BLaER1 (cell line): ENCODE measurements around the gene TSPAN3.

ENCODE experiments used
- H3K27ac ChIP-seq: shearing (Covaris generic); formaldehyde crosslinking; 2 replicates; pipeline ENCODE4 v1.8.1; 2022
- H3K27me3 ChIP-seq: shearing (Covaris generic); formaldehyde crosslinking; 2 replicates; pipeline ENCODE4 v1.8.1; 2022
- H3K36me3 ChIP-seq: shearing (Covaris generic); formaldehyde crosslinking; 2 replicates; pipeline ENCODE4 v1.8.1; 2022
- H3K4me1 ChIP-seq: shearing (Covaris generic); formaldehyde crosslinking; 2 replicates; pipeline ENCODE4 v1.8.1; 2022
- H3K4me2 ChIP-seq: shearing (Covaris generic); formaldehyde crosslinking; 2 replicates; pipeline ENCODE4 v1.8.1; 2022
- H3K4me3 ChIP-seq: shearing (Covaris generic); formaldehyde crosslinking; 2 replicates; pipeline ENCODE4 v1.8.1; 2022
- H3K9ac ChIP-seq: shearing (Covaris generic); formaldehyde crosslinking; 2 replicates; pipeline ENCODE4 v1.8.1; 2022
- H3K9me3 ChIP-seq: shearing (Covaris generic); formaldehyde crosslinking; 2 replicates; pipeline ENCODE4 v1.8.1; 2022
- H4K20me1 ChIP-seq: shearing (Covaris generic); formaldehyde crosslinking; 2 replicates; pipeline ENCODE4 v1.8.1; 2022
- Cebpa-rat ChIP-seq: shearing (Covaris generic); IDR thresholded peaks from 2 replicates; pipeline ENCODE4 v1.8.1; 2022

Gene TSPAN3

GRCh38 chr15:77104155-77104554 lies 33.2 kb upstream of the TSPAN3 start:
- Histone ChIP-seq H4K20me1 (no peaks in the 10 kb centered on the region), H3K9ac (no peak overlapping the region), H3K36me3 (no peaks in the 10 kb centered on the region), H3K27ac (no peak overlapping the region), H3K4me3 (no peak overlapping the region), H3K9me3 (no peaks in the 10 kb centered on the region), H3K27me3 (no peaks in the 10 kb centered on the region), H3K4me2 (no peak overlapping the region), H3K4me1 (peaks cover 21% of the 10 kb centered on the region)
- no peak for TF ChIP-seq Cebpa-rat

- no peak overlapping the region for H3K4me3 ChIP-seq
- H3K9me3 ChIP-seq: no peaks in the 10 kb centered on the region
- no peaks in the 10 kb centered on the region for H3K27me3 ChIP-seq
- no peak for TF ChIP-seq Cebpa-rat
- no peaks in the 10 kb centered on the region for H3K36me3 ChIP-seq
- peaks cover 14% of the 10 kb centered on the region; the same call in 1 of the 2 replicates for H3K4me1 ChIP-seq
- no peak overlapping the region for H3K4me2 ChIP-seq
- H4K20me1 ChIP-seq: no peaks in the 10 kb centered on the region
- H3K27ac ChIP-seq: no peak overlapping the region
- no peak overlapping the region for H3K9ac ChIP-seq
Observed at GRCh38 chr15:77099741-77100463, 29.0 kb upstream of the TSPAN3 start.

- H3K4me3 ChIP-seq: no peak overlapping the region
- H3K9ac ChIP-seq: no peak overlapping the region
- H3K9me3 ChIP-seq: no peaks in the 10 kb centered on the region
- no peaks in the 10 kb centered on the region for H3K27me3 ChIP-seq
- no peak overlapping the region for H3K4me2 ChIP-seq
- no peak for TF ChIP-seq Cebpa-rat
- H3K4me1 ChIP-seq: peaks cover 11% of the 10 kb centered on the region; the same call in 1 of the 2 replicates
- no peaks in the 10 kb centered on the region for H4K20me1 ChIP-seq
- H3K27ac ChIP-seq: no peak overlapping the region
- H3K36me3 ChIP-seq: no peaks in the 10 kb centered on the region
Observed at GRCh38 chr15:77098572-77098971, 27.7 kb upstream of the TSPAN3 start.

GRCh38 chr15:77097921-77098320 lies 27.0 kb upstream of the TSPAN3 start:
- H3K9me3 ChIP-seq: no peaks in the 10 kb centered on the region
- TF ChIP-seq Cebpa-rat: no peak
- H4K20me1 ChIP-seq: no peaks in the 10 kb centered on the region
- no peak overlapping the region for H3K4me3 ChIP-seq
- H3K4me1 ChIP-seq: peaks cover 10% of the 10 kb centered on the region; the same call in 1 of the 2 replicates
- no peaks in the 10 kb centered on the region for H3K36me3 ChIP-seq
- H3K4me2 ChIP-seq: peak overlapping the region; percentile 8; the same call in 1 of the 2 replicates
- no peak overlapping the region for H3K27ac ChIP-seq
- H3K9ac ChIP-seq: no peak overlapping the region
- no peaks in the 10 kb centered on the region for H3K27me3 ChIP-seq

GRCh38 chr15:77097248-77097721 lies 26.4 kb upstream of the TSPAN3 start:
- Histone ChIP-seq H3K4me3 (no peak overlapping the region), H4K20me1 (no peaks in the 10 kb centered on the region), H3K27ac (no peak overlapping the region), H3K4me1 (peaks cover 10% of the 10 kb centered on the region; the same call in 1 of the 2 replicates), H3K27me3 (no peaks in the 10 kb centered on the region), H3K4me2 (peak overlapping the region; percentile 8; the same call in 1 of the 2 replicates), H3K9me3 (no peaks in the 10 kb centered on the region), H3K9ac (no peak overlapping the region), H3K36me3 (no peaks in the 10 kb centered on the region)
- TF ChIP-seq Cebpa-rat: no peak

GRCh38 chr15:77096541-77096940 lies 25.6 kb upstream of the TSPAN3 start:
- no peak overlapping the region for H3K27ac ChIP-seq
- H4K20me1 ChIP-seq: no peaks in the 10 kb centered on the region

GRCh38 chr15:77096138-77096537 lies 25.2 kb upstream of the TSPAN3 start:
- H3K4me3 ChIP-seq: no peak overlapping the region
- H3K9me3 ChIP-seq: no peaks in the 10 kb centered on the region
- no peak overlapping the region for H3K4me2 ChIP-seq
- no peak for TF ChIP-seq Cebpa-rat
- no peak overlapping the region for H3K27ac ChIP-seq
- H4K20me1 ChIP-seq: no peaks in the 10 kb centered on the region
- H3K36me3 ChIP-seq: no peaks in the 10 kb centered on the region
- H3K4me1 ChIP-seq: peaks cover 10% of the 10 kb centered on the region; the same call in 1 of the 2 replicates
- no peaks in the 10 kb centered on the region for H3K27me3 ChIP-seq
- H3K9ac ChIP-seq: no peak overlapping the region

More at GRCh38 chr15:77096541-77096940, 25.6 kb upstream of the TSPAN3 start:
- H3K36me3 ChIP-seq: no peaks in the 10 kb centered on the region
- H3K4me3 ChIP-seq: no peak overlapping the region
- H3K9ac ChIP-seq: no peak overlapping the region
- H3K4me2 ChIP-seq: no peak overlapping the region
- no peaks in the 10 kb centered on the region for H3K27me3 ChIP-seq
- TF ChIP-seq Cebpa-rat: no peak
- no peaks in the 10 kb centered on the region for H3K9me3 ChIP-seq
- H3K4me1 ChIP-seq: peaks cover 10% of the 10 kb centered on the region; the same call in 1 of the 2 replicates

- H3K4me3 ChIP-seq: no peak overlapping the region
- no peak for TF ChIP-seq Cebpa-rat
- no peaks in the 10 kb centered on the region for H3K27me3 ChIP-seq
- no peak overlapping the region for H3K27ac ChIP-seq
- H4K20me1 ChIP-seq: no peaks in the 10 kb centered on the region
- H3K36me3 ChIP-seq: no peaks in the 10 kb centered on the region
- peaks cover 10% of the 10 kb centered on the region; the same call in 1 of the 2 replicates for H3K4me1 ChIP-seq
- no peaks in the 10 kb centered on the region for H3K9me3 ChIP-seq
- H3K9ac ChIP-seq: no peak overlapping the region
- no peak overlapping the region for H3K4me2 ChIP-seq
Observed at GRCh38 chr15:77094397-77095030, 23.6 kb upstream of the TSPAN3 start.

- Histone ChIP-seq H3K27me3 (no peaks in the 10 kb centered on the region), H3K4me3 (no peak overlapping the region), H3K9ac (no peak overlapping the region), H3K36me3 (no peaks in the 10 kb centered on the region), H3K4me1 (peaks cover 10% of the 10 kb centered on the region; the same call in 1 of the 2 replicates), H3K4me2 (no peak overlapping the region), H3K9me3 (no peaks in the 10 kb centered on the region), H3K27ac (no peak overlapping the region), H4K20me1 (no peaks in the 10 kb centered on the region)
- no peak for TF ChIP-seq Cebpa-rat
Observed at GRCh38 chr15:77093436-77093835, 22.5 kb upstream of the TSPAN3 start.

GRCh38 chr15:77091097-77091496 lies 20.2 kb upstream of the TSPAN3 start:
- Histone ChIP-seq H3K4me3 (no peak overlapping the region), H3K9ac (no peak overlapping the region), H3K27me3 (no peaks in the 10 kb centered on the region), H3K9me3 (no peaks in the 10 kb centered on the region), H3K36me3 (no peaks in the 10 kb centered on the region), H3K4me2 (no peak overlapping the region), H3K27ac (no peak overlapping the region), H4K20me1 (no peaks in the 10 kb centered on the region), H3K4me1 (no peaks in the 10 kb centered on the region)
- no peak for TF ChIP-seq Cebpa-rat
